Neural cell (in vitro differentiated cells): ENCODE data around the gene IFI30. TPM values are rescaled to one million over a fixed set of nuclear protein-coding genes. Genes with fewer than 3 reads are reported as not detected.

Source experiments
- H2AFZ ChIP-seq: fragments of 200-600, 300-800 bp; sonication (generic), shearing (Covaris generic); 2 replicates; pipeline ENCODE4 v1.6.0; 2014; ENCODE audit warnings: low read depth, mild to moderate bottlenecking, antibody characterized with exemption, low read length, moderate library complexity
- H3F3A ChIP-seq: fragments of 200-600 bp; shearing (Covaris generic); 2 replicates; pipeline ENCODE4 v1.6.1; 2016; ENCODE audit warnings: mild to moderate bottlenecking, moderate library complexity, mixed read lengths, antibody characterized with exemption, low read length; ENCODE audit not compliant: insufficient read depth, poor library complexity, severe bottlenecking
- H3K27ac ChIP-seq: fragments of 200-600, 300-800 bp; sonication (generic), shearing (Covaris generic); 2 replicates; pipeline ENCODE4 v1.5.1; 2014; ENCODE audit warnings: mild to moderate bottlenecking, low read length, moderate library complexity
- H3K27me3 ChIP-seq: fragments of 300-800, 200-600 bp; sonication (generic), shearing (Covaris generic); 2 replicates; pipeline ENCODE4 v1.6.0; 2014; ENCODE audit warnings: mild to moderate bottlenecking, low read depth, low read length, moderate library complexity; ENCODE audit not compliant: insufficient read depth
- H3K36me3 ChIP-seq: fragments of 300-800, 200-600 bp; sonication (generic), shearing (Covaris generic); 2 replicates; pipeline ENCODE4 v1.5.1; 2014; ENCODE audit warnings: mild to moderate bottlenecking, antibody characterized with exemption, low read length, moderate library complexity; ENCODE audit not compliant: insufficient read depth
- H3K4me2 ChIP-seq: fragments of 300-800, 200-600 bp; sonication (generic), shearing (Covaris generic); 2 replicates; pipeline ENCODE4 v1.6.0; 2014; ENCODE audit warnings: mild to moderate bottlenecking, low read length
- H3K4me3 ChIP-seq: fragments of 300-800, 200-600 bp; sonication (generic), shearing (Covaris generic); 2 replicates; pipeline ENCODE4 v1.5.1; 2014; ENCODE audit warnings: mild to moderate bottlenecking, low read length, moderate library complexity
- H3K79me2 ChIP-seq: fragments of 200-600 bp; shearing (Covaris generic); replicated peaks from 2 replicates; pipeline ENCODE4 v1.6.0; 2014; ENCODE audit warnings: mild to moderate bottlenecking, low read length, moderate library complexity; ENCODE audit not compliant: insufficient read depth
- H3K9ac ChIP-seq: fragments of 300-800, 200-600 bp; sonication (generic), shearing (Covaris generic); 2 replicates; pipeline ENCODE4 v1.6.1; 2016; ENCODE audit warnings: mild to moderate bottlenecking, low read length, mixed read lengths
- H3K9me2 ChIP-seq: fragments of 200-600 bp; shearing (Covaris generic); 2 replicates; pipeline ENCODE4 v1.6.1; 2016; ENCODE audit warnings: mild to moderate bottlenecking, low read length, mixed read lengths; ENCODE audit not compliant: insufficient read depth
- H3K9me3 ChIP-seq: fragments of 200-600, 300-800 bp; sonication (generic), shearing (Covaris generic); 2 replicates; pipeline ENCODE4 v1.6.1; 2016; ENCODE audit warnings: mild to moderate bottlenecking, mixed run types, low read length, moderate library complexity, mixed read lengths
- H4K20me1 ChIP-seq: fragments of 200-600 bp; shearing (Covaris generic); 2 replicates; pipeline ENCODE4 v1.6.1; 2016; ENCODE audit warnings: mild to moderate bottlenecking, mixed run types; ENCODE audit not compliant: insufficient read depth
- EP300 ChIP-seq: fragments of 450-650 bp; conservative IDR thresholded peaks from 2 replicates; pipeline ENCODE4 v1.6.1; 2014; ENCODE audit warnings: antibody characterized with exemption, mild to moderate bottlenecking, moderate library complexity; ENCODE audit not compliant: poor library complexity, severe bottlenecking
- EZH2 ChIP-seq: fragments of 200-600, 300-800 bp; shearing (Covaris generic), sonication (generic); IDR thresholded peaks from 2 replicates; pipeline ENCODE4 v1.6.1; 2014; ENCODE audit warnings: antibody characterized with exemption, low read length, borderline replicate concordance, mild to moderate bottlenecking; ENCODE audit not compliant: insufficient read depth, poor library complexity, severe bottlenecking
- MXI1 ChIP-seq: fragments of 450-650 bp; conservative IDR thresholded peaks from 2 replicates; pipeline ENCODE4 v1.6.1; 2014; ENCODE audit warnings: antibody characterized with exemption, mild to moderate bottlenecking; ENCODE audit not compliant: poor library complexity, severe bottlenecking
- POLR2AphosphoS5 ChIP-seq: IDR thresholded peaks from 2 replicates; pipeline ENCODE4 v1.6.1; 2012
- RAD21 ChIP-seq: fragments of 450-650 bp; conservative IDR thresholded peaks from 2 replicates; pipeline ENCODE4 v1.6.1; 2014; ENCODE audit warnings: antibody characterized with exemption, mild to moderate bottlenecking, moderate library complexity
- SMC3 ChIP-seq: fragments of 450-650 bp; conservative IDR thresholded peaks from 2 replicates; pipeline ENCODE4 v1.6.1; 2014; ENCODE audit warnings: antibody characterized with exemption, mild to moderate bottlenecking, moderate library complexity; ENCODE audit not compliant: poor library complexity
- TAF1 ChIP-seq: IDR thresholded peaks from 2 replicates; pipeline ENCODE4 v1.6.1; 2012; ENCODE audit warnings: low read depth
- polyA plus RNA-seq: library from polyadenylated mRNA; depleted of rRNA; stranded (reverse); fragments of >200 nt; gene quantifications from 2 replicates; pipeline ENCODE4 v1.2.3, GENCODE V29; 2014
- TF ChIP-seq, protein P1 (sequence below): fragments of 450-650 bp; IDR thresholded peaks from 2 replicates; pipeline ENCODE4 v1.5.1; 2014; ENCODE audit warnings: antibody characterized with exemption, mild to moderate bottlenecking, moderate library complexity; ENCODE audit not compliant: poor library complexity, severe bottlenecking
- TF ChIP-seq, protein P2 (sequence below): IDR thresholded peaks from 2 replicates; pipeline ENCODE4 v1.6.1; 2012; ENCODE audit warnings: borderline replicate concordance

IFI30 gene
- polyA plus RNA-seq, 1 donor from 2014 or later = 0.82 TPM

DNA sequence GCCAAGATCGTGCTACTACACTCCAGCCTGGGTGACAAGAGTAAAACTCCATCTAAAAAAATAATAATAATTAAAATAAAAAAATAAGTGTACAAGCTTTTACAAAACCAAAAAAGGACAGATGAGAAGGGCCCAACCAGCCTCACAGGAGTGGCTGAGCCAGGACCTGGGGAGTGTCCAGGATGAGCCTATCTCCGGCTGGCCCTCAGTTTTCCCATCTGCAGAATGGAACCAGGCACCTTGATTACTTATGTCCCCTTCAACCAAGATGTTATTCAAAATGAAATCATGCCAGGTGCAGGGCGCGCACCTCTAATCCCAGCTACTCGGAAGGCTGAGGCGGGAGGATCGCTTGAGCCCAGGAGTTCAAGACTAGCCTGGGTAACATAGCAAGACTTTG is 9.5 kb upstream of the IFI30 start:
- Histone ChIP-seq H3F3A (no peaks in the 10 kb centered on the region), H3K36me3 (no peaks in the 10 kb centered on the region), H3K9me2 (no peaks in the 10 kb centered on the region), H3K27me3 (no peaks in the 10 kb centered on the region), H3K4me3 (no peak overlapping the region), H3K4me2 (no peak overlapping the region), H3K79me2 (no peaks in the 10 kb centered on the region), H3K9ac (no peak overlapping the region), H2AFZ (no peak overlapping the region), H3K27ac (no peak overlapping the region), H4K20me1 (no peaks in the 10 kb centered on the region), H3K9me3 (no peaks in the 10 kb centered on the region)
- TF ChIP-seq POLR2AphosphoS5 (no peak), MXI1 (no peak)
- TF ChIP-seq, protein P1, sequence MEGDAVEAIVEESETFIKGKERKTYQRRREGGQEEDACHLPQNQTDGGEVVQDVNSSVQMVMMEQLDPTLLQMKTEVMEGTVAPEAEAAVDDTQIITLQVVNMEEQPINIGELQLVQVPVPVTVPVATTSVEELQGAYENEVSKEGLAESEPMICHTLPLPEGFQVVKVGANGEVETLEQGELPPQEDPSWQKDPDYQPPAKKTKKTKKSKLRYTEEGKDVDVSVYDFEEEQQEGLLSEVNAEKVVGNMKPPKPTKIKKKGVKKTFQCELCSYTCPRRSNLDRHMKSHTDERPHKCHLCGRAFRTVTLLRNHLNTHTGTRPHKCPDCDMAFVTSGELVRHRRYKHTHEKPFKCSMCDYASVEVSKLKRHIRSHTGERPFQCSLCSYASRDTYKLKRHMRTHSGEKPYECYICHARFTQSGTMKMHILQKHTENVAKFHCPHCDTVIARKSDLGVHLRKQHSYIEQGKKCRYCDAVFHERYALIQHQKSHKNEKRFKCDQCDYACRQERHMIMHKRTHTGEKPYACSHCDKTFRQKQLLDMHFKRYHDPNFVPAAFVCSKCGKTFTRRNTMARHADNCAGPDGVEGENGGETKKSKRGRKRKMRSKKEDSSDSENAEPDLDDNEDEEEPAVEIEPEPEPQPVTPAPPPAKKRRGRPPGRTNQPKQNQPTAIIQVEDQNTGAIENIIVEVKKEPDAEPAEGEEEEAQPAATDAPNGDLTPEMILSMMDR = no peak

DNA sequence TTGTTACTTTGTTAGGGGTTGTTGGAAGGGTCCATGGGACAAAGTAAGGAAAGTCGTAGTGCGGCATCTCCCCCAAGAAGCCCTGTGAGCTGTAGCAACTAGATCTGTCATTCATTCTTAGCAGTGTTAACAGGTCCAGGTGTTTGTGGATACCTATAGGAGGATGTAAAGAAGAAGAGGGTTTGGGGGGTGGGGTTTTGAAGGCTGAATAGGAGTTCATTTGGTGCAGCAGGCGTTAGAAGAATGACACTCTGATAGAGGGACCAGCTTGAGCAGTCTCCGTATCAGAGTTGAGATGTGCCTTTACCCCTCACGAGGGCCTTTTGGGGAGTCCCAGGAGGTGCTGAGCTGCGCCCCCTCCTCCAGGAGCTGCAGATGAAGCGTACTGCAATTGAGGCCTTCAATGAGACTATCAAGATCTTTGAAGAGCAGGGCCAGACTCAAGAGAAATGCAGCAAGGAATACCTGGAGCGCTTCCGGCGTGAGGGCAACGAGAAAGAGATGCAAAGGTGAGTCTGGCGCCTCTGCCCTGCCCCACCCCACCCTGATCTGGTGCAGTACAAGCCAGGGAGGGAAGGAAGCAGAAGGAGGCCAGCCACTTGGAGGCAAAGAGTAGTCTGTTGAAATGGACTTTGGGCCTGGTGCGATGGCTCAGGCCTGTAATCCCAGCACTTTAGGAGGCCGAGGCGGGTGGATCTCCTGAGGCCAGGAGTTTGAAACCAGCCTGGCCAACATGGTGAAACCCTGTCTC is 7.6 kb upstream of the IFI30 start:
- H4K20me1 ChIP-seq = no peaks in the 10 kb centered on the region
- no peaks in the 10 kb centered on the region for H3F3A ChIP-seq
- H3K9me2 ChIP-seq = no peaks in the 10 kb centered on the region
- no peaks in the 10 kb centered on the region for H3K79me2 ChIP-seq
- TF ChIP-seq, protein P2, sequence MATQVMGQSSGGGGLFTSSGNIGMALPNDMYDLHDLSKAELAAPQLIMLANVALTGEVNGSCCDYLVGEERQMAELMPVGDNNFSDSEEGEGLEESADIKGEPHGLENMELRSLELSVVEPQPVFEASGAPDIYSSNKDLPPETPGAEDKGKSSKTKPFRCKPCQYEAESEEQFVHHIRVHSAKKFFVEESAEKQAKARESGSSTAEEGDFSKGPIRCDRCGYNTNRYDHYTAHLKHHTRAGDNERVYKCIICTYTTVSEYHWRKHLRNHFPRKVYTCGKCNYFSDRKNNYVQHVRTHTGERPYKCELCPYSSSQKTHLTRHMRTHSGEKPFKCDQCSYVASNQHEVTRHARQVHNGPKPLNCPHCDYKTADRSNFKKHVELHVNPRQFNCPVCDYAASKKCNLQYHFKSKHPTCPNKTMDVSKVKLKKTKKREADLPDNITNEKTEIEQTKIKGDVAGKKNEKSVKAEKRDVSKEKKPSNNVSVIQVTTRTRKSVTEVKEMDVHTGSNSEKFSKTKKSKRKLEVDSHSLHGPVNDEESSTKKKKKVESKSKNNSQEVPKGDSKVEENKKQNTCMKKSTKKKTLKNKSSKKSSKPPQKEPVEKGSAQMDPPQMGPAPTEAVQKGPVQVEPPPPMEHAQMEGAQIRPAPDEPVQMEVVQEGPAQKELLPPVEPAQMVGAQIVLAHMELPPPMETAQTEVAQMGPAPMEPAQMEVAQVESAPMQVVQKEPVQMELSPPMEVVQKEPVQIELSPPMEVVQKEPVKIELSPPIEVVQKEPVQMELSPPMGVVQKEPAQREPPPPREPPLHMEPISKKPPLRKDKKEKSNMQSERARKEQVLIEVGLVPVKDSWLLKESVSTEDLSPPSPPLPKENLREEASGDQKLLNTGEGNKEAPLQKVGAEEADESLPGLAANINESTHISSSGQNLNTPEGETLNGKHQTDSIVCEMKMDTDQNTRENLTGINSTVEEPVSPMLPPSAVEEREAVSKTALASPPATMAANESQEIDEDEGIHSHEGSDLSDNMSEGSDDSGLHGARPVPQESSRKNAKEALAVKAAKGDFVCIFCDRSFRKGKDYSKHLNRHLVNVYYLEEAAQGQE = no peak
- no peak for TF ChIP-seq EP300
- TF ChIP-seq RAD21 = no peak
- TF ChIP-seq SMC3 = no peak
- TF ChIP-seq, protein P1 = no peak
- no peak for TF ChIP-seq MXI1
- no peak for TF ChIP-seq TAF1
- no peak for TF ChIP-seq POLR2AphosphoS5
- TF ChIP-seq EZH2 = no peak
- H3K9ac ChIP-seq = no peak overlapping the region
- H3K27me3 ChIP-seq = no peaks in the 10 kb centered on the region
- H3K4me2 ChIP-seq = no peak overlapping the region
- H3K36me3 ChIP-seq = no peaks in the 10 kb centered on the region
- no peak overlapping the region for H3K27ac ChIP-seq
- H2AFZ ChIP-seq = no peak overlapping the region
- H3K4me3 ChIP-seq = no peak overlapping the region
- no peaks in the 10 kb centered on the region for H3K9me3 ChIP-seq
